ENCODE measurements around the gene ABCA13.
"Not testable (repeated sequence)": the region's sequence is repeated elsewhere in the genome, so short reads cannot be mapped to it uniquely, and the experiment has no call there.

ABCA13 gene

DNA sequence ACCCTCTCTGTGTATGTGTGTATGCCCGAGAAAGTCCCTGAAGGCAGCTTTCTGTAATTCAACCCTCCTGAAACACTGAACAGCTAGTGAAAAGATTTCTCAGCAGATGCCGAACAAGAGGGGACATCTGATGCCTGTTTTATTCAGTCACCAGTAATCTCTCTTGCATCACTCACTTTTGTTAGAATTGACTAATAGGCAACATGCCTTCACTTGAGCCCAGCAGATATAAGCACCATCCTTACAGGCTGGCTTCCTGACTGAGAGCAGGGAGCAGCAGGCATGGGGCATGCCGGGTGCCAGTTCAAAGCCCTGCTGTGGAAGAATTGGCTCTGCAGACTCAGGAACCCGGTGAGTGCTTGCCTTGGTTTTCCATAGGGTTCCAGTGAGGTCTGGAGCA is at the start of gene ABCA13:
ABCA13 (plus strand) TSS at position 257 of the 400 bp plus-strand sequence; CDS start at position 283, 26 bp downstream.
- no peak for DNase-seq (ENCODE audit: low read depth)

DNA sequence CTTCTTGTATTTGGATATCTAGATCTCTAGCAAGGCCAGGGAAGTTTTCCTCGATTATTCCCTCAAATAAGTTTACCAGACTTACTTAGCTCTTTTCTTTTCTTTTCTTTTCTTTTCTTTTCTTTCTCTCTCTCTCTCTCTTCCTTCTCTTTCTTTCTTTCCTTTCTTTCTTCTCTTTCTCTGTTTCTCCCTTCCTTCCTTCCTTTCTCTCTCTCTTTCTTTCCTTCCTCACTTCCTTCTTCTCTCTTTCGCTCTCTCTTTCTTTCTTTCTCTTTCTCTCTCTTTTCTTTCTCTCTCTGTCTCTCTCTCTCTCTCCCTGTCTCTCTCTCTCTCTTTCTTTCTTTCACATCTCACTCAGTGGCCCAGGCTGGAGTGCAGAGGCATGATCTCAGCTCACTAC is 45.2 kb upstream of the ABCA13 start:
- DNase-seq (ENCODE audit: low read depth), result no peak

DNA sequence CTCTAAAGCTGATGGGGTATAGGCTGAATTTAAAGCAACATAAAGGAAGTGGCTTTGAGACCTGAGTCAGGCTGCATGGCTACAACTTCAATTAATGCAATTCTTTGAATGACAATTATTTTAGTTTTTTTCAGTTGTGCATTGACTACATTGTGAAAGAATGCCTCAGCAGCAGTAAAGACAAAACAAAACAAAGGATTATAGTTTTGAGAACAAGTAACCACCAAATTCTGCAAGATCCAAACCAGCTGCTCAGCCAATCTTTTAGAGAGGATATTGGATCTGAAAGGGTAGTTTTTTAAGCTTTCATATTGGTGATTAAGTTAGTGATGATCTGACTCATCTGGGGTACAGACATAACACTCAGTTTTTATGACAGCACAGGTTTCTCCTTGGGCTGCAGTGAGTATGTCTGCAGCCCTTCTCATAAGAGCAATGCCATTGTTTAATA is 40.6 kb upstream of the ABCA13 start:
- DNase-seq (ENCODE audit: low read depth), result no peak

- no peak for DNase-seq (ENCODE audit: low read depth)
Observed at GRCh38 chr7:48132792-48133191, 38.5 kb upstream of the ABCA13 start.

- no peak for DNase-seq (ENCODE audit: low read depth)
Observed at GRCh38 chr7:48139459-48139858, 31.8 kb upstream of the ABCA13 start.

DNA sequence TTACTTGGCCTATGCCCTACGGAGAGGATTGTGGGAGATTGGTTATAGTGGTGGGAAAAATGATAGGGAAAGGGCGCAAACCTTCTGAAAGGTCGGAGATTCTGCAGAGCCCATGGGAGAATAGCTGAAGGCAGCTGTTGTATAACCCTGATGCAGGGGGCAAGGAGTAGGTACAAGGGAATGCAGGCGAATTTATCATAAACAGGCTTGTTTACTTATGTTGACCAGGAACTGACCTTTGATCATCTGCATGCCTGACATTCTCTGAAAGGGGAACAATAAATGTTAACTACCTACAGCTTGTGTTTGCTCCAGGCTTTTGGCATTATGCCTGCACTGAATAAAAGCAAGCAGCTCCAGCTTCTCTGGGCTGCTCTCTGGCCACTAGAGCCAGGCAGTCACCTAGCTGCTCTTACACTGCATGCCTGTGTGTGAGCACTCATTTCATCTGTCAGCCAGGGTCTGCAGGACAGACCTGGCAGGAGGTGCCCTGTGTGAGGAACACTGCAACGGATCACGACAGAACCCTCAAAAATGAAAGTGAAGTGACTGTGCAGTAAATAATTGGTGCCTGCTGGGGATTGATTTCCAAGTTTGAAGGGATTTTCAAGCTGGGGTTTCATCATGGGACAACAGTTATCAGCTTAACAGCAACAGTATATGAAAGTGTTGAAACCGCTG is 31.1 kb upstream of the ABCA13 start:
- no peak for DNase-seq (ENCODE audit: low read depth)

DNA sequence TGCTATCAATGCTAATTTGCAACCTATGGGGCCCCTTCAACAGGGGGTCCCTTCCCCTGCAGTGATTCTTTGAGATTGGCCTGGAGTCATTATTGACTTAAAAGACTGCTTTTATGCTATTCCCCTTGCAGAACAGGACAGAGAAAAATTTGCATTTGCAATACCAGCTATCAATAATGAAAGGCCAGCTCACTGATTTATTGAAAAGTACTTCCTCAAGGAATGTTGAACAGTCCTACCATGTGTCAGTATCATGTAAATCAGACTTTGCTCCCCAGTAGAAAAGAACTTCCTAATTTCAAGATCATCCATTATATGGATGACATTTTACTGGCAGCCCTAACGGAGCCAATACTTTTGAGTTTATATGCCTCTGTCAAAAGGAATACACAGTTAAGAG is 29.7 kb upstream of the ABCA13 start:
- no peak for DNase-seq (ENCODE audit: low read depth)

DNA sequence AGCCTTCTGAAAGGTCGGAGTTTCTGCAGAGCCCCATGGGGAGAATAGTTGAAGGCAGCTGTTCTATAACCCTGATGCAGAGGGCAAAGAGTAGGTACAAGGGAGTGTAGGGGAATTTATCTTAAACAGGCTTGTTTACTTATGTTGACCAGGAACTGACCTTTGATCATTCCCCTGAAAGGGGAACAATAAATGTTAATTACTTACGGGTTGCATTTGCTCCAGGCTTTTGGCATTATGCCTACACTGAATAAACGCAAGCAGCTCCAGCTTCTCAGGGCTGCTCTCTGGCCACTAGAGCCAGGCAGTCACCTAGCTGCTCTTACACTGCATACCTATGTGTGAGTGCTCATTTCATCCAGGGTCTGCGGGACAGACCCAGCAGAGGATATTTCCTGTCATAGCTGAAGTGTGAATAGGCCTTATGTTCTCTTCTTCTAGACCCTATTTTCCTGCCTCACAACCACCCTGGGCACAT is 26.9 kb upstream of the ABCA13 start:
- DNase-seq (ENCODE audit: low read depth), result no peak

DNA sequence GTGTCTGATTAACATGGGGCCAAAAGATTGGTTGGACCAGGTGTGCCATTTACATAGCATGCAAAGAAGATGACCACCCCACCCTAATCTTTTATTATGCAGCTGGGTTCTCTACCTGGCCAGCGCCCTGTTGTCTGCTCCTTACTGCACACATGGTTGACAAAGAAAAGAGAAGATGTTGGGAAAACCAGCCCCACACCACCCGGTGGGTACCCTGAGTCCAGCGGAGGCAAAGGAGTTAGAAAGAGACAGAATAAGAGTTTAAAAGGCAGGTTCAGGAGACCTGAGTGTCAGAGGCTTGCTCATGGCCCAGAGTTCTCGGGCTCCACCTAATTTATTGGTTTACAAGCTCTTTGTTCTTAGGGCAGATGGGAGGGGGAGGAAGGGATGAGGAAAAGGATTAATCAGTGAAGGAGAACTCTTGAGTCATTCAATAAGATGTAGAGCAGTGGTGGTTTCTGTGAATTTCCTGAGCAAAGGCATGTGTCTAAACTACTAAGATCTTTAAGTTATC is 24.1 kb upstream of the ABCA13 start:
- no peak for DNase-seq (ENCODE audit: low read depth)

DNA sequence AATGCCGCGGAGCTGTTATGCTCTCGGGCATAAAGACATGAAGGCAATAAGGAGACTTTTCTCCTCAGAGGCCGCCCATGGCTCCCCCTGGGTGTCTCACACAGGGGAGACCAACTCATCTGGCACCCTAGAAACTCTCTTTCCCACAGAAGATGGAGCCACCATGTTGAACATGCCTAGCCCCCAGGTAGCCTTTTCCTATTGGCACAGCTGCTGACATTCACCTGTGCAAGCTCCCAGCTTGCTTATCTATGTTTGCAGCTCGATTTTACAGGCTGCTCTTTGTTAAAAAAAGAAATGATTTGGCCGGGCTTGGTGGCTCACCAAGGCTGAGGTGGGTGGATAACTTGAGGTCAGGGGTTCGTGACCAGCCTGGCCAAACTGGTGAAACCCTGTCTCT is 23.6 kb upstream of the ABCA13 start:
- DNase-seq (ENCODE audit: low read depth), result not testable (repeated sequence)

GRCh38 chr7:48148311-48148710 is 22.9 kb upstream of the ABCA13 start:
- DNase-seq (ENCODE audit: low read depth), result no peak

GRCh38 chr7:48149058-48149457 is 22.2 kb upstream of the ABCA13 start:
- DNase-seq (ENCODE audit: low read depth), result no peak

DNA sequence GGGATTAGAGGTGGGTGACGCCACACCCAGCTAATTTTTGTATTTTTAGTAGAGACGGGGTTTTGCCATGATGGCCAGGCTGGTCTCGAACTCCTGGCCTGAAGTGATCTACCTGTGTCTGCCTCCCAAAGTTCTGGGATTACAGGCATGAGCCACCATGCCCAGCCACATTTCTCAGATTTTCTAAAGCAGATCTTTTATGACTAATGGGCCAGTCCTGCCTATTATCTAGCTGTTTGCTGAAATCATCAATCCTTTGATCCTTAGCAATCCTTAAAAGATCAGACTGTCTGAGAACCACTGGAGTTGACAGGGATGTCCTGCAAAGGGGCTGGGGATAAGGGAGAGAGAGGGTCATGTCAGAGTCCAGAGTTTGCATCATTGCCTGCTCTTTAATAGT is 21.2 kb upstream of the ABCA13 start:
- DNase-seq (ENCODE audit: low read depth), result no peak

- DNase-seq (ENCODE audit: low read depth), result peak; percentile 10
Observed at GRCh38 chr7:48154792-48155413, 16.4 kb upstream of the ABCA13 start.

DNA sequence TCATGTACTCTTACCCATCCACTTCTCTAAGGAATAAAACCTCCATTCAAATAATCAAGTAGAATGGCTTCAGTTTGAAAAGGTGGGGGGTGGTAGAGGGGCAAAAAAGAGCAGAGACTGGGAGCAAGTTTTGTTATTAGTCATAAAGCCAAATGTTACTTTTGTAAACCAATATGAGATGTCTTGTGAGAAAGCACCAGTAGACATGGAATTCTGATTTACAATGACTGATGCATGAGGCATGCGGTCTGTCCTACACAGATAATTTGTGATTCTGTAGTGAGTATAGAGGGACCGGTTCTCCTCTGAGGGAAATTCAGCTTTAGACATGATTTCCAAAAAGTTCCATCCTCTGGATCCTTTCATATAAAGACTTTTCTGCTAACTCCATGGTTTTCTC is 12.9 kb upstream of the ABCA13 start:
- DNase-seq (ENCODE audit: low read depth), result no peak

- no peak for DNase-seq (ENCODE audit: low read depth)
Observed at GRCh38 chr7:48161407-48162125, 9.7 kb upstream of the ABCA13 start.

DNA sequence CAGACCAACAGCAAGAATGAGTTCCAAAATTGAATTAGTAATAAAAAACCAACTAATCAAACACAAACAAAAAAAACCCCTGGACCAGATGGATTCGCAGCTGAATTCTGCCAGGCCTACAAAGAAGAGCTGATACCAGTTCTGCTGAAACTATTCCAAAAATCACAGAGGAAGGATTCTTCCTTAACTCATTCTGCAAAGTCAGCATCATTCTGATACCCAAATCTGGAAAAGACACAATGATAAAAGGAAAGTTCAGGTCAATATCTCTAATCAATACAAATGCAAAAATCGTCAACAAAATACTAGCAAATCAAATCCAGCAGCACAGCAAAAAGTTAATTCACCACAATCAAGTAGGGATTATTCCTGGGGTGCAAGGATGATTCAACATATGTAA is 6.1 kb upstream of the ABCA13 start:
- no peak for DNase-seq (ENCODE audit: low read depth)

- no peak for DNase-seq (ENCODE audit: low read depth)
Observed at GRCh38 chr7:48168159-48168558, 3.1 kb upstream of the ABCA13 start.

GRCh38 chr7:48170506-48170905 is 752 bp upstream of the ABCA13 start:
- DNase-seq (ENCODE audit: low read depth), result no peak

DNA sequence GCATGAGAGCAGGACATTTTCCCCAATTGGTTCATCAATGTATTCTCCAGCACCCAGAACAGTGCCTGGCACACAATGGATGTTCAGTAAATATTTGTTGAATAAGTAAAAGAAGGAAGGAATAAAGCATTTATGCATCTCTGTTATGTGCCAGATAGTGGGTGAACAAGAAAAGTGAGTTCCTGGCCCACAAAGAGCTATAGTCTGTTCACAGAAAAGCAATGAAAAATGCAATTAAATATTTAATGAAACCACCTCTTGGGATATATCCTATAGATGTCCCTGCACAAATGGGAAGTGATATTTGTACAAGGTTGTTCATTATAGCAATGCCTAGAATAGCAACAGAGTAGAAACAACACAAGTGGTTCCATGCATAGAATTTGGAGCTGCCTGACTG is 2.1 kb downstream of the ABCA13 start:
- DNase-seq (ENCODE audit: low read depth), result no peak

- DNase-seq (ENCODE audit: low read depth), result no peak
Observed at GRCh38 chr7:48173756-48174382, 2.6 kb downstream of the ABCA13 start.

GRCh38 chr7:48175019-48175418 is 3.8 kb downstream of the ABCA13 start:
- DNase-seq (ENCODE audit: low read depth), result no peak

All from stimulated activated CD8-positive, alpha-beta memory T cell treated with anti-CD3 and anti-CD28 coated beads, Interleukin-15, amount 100 ng/mL, for 1 hour (primary cell).